COR-L47 (cell line): ENCODE measurements around the gene ADRA2A.

Experiments
- DNase-seq: peaks from one replicate; lab custom pipeline; 2025; lab: John Stamatoyannopoulos, UW

The ADRA2A gene

GRCh38 chr10:111083222-111084095, 6.6 kb downstream of the ADRA2A start:
- DNase-seq = no peak

- no peak for DNase-seq
Measured at GRCh38 chr10:111084366-111085255, 7.8 kb downstream of the ADRA2A start.

- DNase-seq = no peak
Measured at GRCh38 chr10:111085690-111086353, 9.0 kb downstream of the ADRA2A start.

DNA sequence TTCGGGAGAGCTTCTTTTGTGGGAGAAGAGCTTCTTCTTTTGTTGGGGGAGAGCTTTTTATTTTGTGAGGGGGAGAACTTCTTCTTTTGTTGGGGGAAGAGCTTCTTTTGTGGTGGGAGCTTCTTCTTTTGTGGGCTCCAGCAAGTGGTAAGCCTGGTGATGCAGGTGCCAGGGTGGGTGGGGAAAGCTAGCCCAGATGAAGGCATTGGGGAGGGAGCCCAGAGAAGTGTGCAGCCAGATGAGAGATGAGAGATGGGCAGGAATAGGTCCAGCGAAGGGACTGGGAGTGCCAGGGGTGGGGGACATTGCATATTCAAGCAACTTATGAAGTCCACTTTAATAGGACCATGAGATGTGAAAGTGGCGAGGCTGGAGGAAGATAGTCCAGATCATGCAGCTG, 9.7 kb downstream of the ADRA2A start:
- no peak for DNase-seq

GRCh38 chr10:111087331-111087756, 10.5 kb downstream of the ADRA2A start:
- no peak for DNase-seq

DNA sequence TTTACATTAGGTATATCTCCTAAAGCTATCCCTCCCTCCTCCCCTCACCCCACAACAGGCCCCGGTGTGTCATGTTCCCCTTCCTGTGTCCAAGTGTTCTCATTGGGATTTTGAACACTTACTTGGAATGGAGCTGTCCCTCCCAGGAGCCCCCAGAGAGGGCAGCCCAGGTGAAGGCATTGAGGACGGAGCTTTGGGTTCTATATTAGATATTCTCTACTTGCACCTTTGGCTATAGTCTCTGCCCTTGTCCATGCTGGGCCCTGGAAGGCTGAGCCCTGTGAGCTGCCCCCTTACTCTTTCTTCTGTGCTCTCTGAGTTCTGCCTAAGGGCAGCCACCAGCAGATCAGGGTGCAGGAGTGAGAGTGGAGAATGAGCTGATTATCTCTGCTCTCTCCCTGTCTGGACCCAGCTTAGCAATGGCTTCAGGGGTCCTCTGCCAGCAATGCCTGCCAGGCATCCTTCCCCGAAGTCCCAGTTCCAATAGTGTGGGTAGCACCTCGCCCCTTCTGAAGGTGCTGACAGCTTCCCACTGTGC, 11.2 kb downstream of the ADRA2A start:
- no peak for DNase-seq

DNA sequence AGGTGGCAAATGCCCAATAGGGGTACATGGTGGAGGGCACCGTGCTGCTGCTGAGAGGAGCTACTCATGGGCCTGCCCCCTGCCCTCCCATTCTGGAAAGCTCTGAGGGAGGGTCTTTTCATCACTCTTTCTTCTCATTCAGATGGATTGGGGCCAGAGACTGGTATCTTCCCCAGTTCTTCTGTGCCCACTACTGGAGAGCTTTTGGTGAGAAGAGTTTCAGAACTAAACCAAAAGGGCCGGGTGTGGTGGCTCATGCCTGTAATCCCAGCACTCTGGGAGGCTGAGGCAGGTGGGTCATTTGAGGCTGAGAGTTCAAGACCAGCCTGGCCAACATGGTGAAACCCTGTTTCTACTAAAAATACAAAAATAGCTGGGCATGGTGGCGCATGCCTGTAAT, 12.5 kb downstream of the ADRA2A start:
- DNase-seq = no peak

- no peak for DNase-seq
Measured at GRCh38 chr10:111091833-111092232, 15.0 kb downstream of the ADRA2A start.

DNA sequence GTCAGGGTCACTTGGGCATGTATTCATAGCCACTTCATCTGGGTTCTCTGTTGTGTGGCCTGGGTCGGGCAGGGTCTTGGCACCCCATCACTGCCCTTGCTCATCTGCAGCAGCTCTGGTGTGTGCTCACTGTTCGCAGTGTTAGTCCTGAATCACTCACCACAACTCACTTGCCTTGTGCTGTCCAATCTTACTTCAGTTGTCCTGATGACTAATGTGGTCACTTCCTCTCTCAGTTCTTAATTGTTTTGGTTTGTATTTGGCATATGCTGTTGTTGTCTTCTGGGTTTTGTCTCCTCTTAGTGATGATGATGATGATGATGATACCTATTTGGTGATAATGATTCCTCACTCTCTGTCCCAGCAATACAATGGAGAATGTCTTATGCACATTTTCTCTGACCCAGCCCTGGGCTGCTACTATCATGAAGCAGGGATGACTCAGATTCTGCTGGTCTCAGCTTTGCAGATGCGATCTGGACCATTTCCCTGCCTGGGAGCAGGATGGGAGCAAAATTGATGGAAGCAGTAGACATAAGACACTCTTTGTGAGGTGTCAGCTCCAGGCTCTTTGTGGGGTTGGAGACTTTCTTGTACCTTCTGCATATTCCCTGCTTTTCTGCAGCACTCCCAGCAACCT, 17.0 kb downstream of the ADRA2A start:
- DNase-seq = no peak

DNA sequence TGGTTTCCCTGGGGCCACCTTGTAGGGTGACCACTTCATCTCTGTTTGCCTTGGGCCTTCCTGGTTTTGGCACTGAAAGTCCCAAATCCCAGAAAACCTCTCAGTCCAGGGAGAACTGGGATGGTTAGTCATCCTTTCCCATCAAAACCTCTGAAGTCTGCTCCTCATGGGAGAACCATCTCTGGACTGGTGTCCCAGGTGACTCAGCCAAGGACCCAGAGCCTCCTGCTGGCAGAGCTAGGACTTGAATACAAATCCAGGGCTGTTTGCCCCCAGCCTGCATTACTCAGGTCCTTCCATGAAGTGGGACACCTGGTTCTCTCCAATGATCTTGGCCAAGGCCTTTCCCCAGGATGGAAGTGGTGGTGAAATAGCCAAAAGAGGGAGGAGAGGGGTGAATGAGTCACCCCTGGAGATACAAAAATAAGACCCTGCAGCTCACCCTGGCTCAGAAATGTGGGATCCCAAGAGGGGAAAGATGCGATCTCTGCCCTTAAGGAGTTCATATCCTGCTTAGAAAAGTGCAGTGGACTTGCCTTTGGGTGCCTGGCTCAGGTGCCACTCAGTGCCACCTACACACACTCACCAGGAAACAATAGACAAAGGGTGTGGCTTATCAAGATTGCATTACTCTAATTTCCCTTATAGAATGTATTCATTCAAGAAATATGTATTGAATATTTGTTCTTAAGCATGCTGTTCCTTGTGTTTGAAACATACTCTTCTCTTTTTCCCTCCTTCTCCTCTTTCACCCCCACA, 22.0 kb downstream of the ADRA2A start:
- no peak for DNase-seq

DNA sequence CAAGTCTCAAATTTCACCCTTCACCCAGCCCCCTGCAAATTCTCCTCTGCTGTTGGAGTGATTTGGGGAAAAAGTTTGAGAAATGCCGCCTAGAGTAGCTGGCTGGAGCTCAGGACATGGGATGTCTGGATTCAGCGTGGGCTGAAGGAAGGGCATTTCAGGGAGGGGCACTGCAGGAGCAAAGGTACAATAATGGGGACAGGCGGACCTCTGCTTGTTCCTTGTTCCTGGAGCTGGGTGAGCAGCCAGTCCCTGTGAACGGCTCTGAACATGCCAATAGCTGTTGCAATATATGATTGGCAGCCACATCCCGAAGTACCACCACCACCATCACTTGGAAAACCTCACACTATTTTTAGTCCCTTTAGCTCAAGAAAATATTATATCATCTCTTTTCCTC, 23.4 kb downstream of the ADRA2A start:
- DNase-seq = no peak

GRCh38 chr10:111101796-111102195, 25.0 kb downstream of the ADRA2A start:
- DNase-seq = no peak

- DNase-seq = no peak
Measured at GRCh38 chr10:111102359-111102837, 25.6 kb downstream of the ADRA2A start.

DNA sequence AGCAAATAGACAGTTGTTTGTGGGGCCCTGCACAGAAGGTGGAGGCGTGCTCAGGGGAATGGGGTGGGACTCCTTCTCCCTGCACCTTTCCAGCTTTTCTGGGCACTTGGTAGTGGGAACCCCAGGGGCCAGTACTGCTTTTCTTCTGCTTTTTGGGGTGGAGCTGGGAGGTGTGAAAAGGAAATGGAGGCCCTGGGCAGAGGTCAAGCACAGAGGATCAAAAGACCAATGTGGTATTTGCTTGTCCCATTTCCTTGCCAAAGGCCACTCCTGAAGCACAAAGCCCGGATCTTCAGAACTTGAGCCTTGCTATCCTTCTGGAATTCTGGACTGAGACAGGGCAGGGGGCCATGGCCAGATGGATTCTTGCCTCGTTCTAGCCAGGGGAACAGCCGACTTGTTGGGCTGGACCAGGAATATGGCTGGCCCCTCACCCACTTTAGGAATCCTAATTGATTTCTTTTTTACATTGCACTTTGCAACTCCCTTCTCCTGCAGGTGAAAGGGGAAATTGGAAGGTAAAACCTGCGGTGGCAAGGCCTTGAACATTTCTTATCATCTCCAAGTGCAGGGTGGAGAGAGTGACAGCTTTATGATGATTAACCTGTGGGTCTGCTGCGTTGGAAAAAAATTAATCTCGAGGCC, 26.5 kb downstream of the ADRA2A start:
- DNase-seq = no peak

DNA sequence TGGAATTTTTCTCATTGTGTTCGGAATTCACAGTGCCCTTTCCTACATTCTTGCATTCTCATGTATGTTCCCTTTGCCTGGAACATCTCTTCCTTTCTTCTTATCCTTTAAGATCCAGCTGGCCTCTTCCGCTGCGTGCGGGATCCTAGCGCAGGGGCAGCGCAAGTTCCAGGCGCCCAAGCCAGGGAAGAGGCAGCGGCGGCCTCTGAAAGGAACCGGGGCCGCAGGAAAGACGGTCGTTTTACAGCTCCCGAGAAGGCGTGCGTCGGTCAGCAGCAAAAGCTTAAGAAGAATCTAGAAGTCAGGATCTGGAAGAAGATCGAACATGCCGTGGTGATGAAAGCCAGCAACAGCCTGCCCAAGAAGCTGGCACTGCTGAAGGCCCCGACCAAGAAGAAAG, 28.0 kb downstream of the ADRA2A start:
- DNase-seq = no peak

GRCh38 chr10:111106081-111106480, 29.3 kb downstream of the ADRA2A start:
- DNase-seq = no peak

DNA sequence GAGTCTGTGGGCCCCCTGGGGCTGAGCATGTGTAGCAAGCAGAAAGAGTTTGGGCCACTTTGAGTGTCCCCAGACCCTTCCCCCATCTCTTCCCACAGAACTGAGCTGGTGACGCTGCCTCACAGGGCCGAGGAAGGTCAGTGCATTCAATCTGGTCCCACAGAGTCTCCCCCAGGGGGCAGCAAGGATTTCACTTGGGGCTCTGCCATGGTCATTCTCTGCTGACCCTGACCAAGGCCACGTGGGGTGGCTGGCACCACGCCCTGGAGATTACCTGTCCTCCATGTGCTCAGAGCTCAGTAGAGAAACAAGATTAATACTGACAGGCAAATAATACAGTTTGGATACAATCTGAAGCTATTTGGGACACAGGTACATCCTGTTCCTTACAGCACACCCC, 30.2 kb downstream of the ADRA2A start:
- DNase-seq = no peak

DNA sequence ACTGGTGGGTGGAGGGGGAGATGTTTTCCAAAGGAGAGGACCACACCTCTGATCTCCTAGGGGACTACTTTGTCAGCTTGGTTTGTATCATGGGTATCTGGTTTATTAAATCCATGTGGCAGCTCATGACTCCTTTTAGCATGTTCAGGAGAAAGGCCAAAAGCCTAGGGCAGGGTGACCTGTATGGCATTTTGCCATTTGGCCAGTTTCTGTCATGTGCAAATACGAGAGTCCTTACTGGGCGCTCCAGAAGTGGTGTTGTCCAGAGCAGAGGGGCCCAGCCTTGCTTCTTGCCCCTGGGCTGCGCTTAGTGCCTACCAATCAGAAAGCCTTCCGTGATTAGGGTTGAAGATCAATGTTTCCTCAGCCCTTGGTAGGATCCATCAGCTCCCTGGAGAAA, 31.0 kb downstream of the ADRA2A start:
- no peak for DNase-seq

GRCh38 chr10:111108441-111108840, 31.6 kb downstream of the ADRA2A start:
- DNase-seq = no peak
